Transverse colon (tissue), 4 donors: ENCODE results near the gene CCDC136. TPM values are rescaled to one million over a fixed set of nuclear protein-coding genes. Genes with fewer than 3 reads are reported as not detected.
A peak's percentile ranks its signal among the peaks of the same experiment; 100 is the strongest.

Experiments
- DNase-seq: peaks from one replicate; pipeline ENCODE4 v3.0.0-alpha.2; 2019
- H3K27ac ChIP-seq, 4 donors: fragments of 200-600 bp; sonication (generic); 2 replicates each; pipeline ENCODE4 v1.5.1; 2016 to 2018; ENCODE audit warnings: inconsistent platforms in 4 of 4
- H3K27me3 ChIP-seq: fragments of 200-600 bp; sonication (generic); 2 replicates; pipeline ENCODE4 v1.5.1; 2017; ENCODE audit warnings: inconsistent platforms
- H3K36me3 ChIP-seq, 4 donors: fragments of 200-600 bp; sonication (generic); 2 replicates each; pipeline ENCODE4 v1.5.1; 2017 to 2019; ENCODE audit warnings: inconsistent platforms in 4 of 4
- H3K4me1 ChIP-seq, 4 donors: fragments of 200-600 bp; sonication (generic); 2 replicates each; pipeline ENCODE4 v1.5.1; 2017 to 2020; ENCODE audit warnings: inconsistent platforms in 4 of 4
- H3K4me3 ChIP-seq, 4 donors: fragments of 200-600 bp; sonication (generic); 1 replicate in 1 of 4; 2 replicates in 3 of 4; pipeline versions ENCODE4 v1.5.1 to v1.6.1; 2017 to 2019; ENCODE audit warnings: inconsistent platforms in 4 of 4
- H3K9me3 ChIP-seq, 2 donors: fragments of 200-600 bp; sonication (generic); 2 replicates each; pipeline ENCODE4 v1.5.1; 2017 to 2019; ENCODE audit warnings: inconsistent platforms in 2 of 2
- EP300 ChIP-seq: sonication (generic); formaldehyde crosslinking; IDR thresholded peaks from one replicate; pipeline ENCODE4 v1.6.1; 2017; ENCODE audit warnings: antibody characterized with exemption, low read depth
- POLR2A ChIP-seq: fragments of 450-650 bp; IDR thresholded peaks from one replicate; pipeline ENCODE4 v1.6.1; 2016; ENCODE audit warnings: antibody characterized with exemption, mild to moderate bottlenecking, moderate library complexity
- POLR2AphosphoS5 ChIP-seq, 3 donors: sonication (generic); formaldehyde crosslinking; IDR thresholded peaks; one replicate each; pipeline ENCODE4 v1.6.1; 2016; ENCODE audit warnings: antibody characterized with exemption in 3 of 3
- WGBS, 2 donors: methylation state at CpG; one replicate each; pipeline ENCODE4 v1.1.5; 2018; ENCODE audit warnings: low coverage in 1 of 2; 5-methylcytosine and 5-hydroxymethylcytosine counted together
- in situ Hi-C, 4 donors: fragments of 200-750 bp; cut with MboI; loops; one replicate each; pipeline versions ENCODE4 v1.15.0 to v1.15.1; 2017; ENCODE audit warnings: low sequenced_read_pairs in 3 of 4, low pct_ligation_motif_present in 1 of 4, low pct_unique_long_range_greater_than_20kb in 1 of 4
- intact Hi-C: fragments of 100-400 bp; cut with DNase I; formaldehyde crosslinking; loops from one replicate; pipeline ENCODE4 v1.15.1; 2023; ENCODE audit warnings: low total_unique reads
- total RNA-seq, 4 donors: library from RNA; depleted of rRNA; stranded (reverse); fragments of >200 nt; gene quantifications; one replicate each; pipeline ENCODE4 v1.1.0, GENCODE V29; 2016
- TF ChIP-seq, protein P1 (sequence below), 5 experiments: fragments of 200-600 bp in 3 of 5; fragments of 450-650 bp in 2 of 5; sonication (generic) in 3 of 5; IDR thresholded peaks; 1 replicate in 2 of 5; 2 replicates in 3 of 5; pipeline ENCODE4 v1.5.1; 2016 to 2017; ENCODE audit warnings: antibody characterized with exemption in 5 of 5, inconsistent platforms in 3 of 5, mild to moderate bottlenecking in 2 of 5, moderate library complexity in 1 of 5

Gene CCDC136
- total RNA-seq, 4 donors from 2014 or later: 1.9 to 16.5 (median 8.3) TPM

- no peak for DNase-seq
- in situ Hi-C loops (no loop called here), intact Hi-C loops (no loop called here)
- 90 to 93% methylated on average over 13 to 38 of the region's 38 CpGs for WGBS, 2 donors
- H3K9me3 ChIP-seq: no peaks in the 10 kb centered on the region
- H3K27ac ChIP-seq: peak overlapping the region in 2 of 4 donors; percentile 23 to 63
- no peak overlapping the region for H3K4me3 ChIP-seq
- no peaks in the 10 kb centered on the region for H3K27me3 ChIP-seq
- no peaks in the 10 kb centered on the region for H3K36me3 ChIP-seq
- TF ChIP-seq POLR2A: no peak
- TF ChIP-seq POLR2AphosphoS5 (IDR thresholded peaks at IDR 0.05): peak in 1 of 3 donors; percentile 17
- H3K4me1 ChIP-seq: peaks cover 0 to 3% (median 0%) of the 10 kb centered on the region in 4 donors
Observed at GRCh38 chr7:128842674-128843641, 51.2 kb downstream of the CCDC136 start.

GRCh38 chr7:128843938-128844621 lies 52.3 kb downstream of the CCDC136 start:
- TF ChIP-seq EP300: no peak
- TF ChIP-seq, protein P1, sequence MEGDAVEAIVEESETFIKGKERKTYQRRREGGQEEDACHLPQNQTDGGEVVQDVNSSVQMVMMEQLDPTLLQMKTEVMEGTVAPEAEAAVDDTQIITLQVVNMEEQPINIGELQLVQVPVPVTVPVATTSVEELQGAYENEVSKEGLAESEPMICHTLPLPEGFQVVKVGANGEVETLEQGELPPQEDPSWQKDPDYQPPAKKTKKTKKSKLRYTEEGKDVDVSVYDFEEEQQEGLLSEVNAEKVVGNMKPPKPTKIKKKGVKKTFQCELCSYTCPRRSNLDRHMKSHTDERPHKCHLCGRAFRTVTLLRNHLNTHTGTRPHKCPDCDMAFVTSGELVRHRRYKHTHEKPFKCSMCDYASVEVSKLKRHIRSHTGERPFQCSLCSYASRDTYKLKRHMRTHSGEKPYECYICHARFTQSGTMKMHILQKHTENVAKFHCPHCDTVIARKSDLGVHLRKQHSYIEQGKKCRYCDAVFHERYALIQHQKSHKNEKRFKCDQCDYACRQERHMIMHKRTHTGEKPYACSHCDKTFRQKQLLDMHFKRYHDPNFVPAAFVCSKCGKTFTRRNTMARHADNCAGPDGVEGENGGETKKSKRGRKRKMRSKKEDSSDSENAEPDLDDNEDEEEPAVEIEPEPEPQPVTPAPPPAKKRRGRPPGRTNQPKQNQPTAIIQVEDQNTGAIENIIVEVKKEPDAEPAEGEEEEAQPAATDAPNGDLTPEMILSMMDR (IDR thresholded peaks at IDR 0.05): no peak
- no peak for TF ChIP-seq POLR2A
- TF ChIP-seq POLR2AphosphoS5 (IDR thresholded peaks at IDR 0.05): no peak
- Histone ChIP-seq H3K27me3 (no peaks in the 10 kb centered on the region), H3K4me3 (no peak overlapping the region), H3K27ac (no peak overlapping the region), H3K4me1 (peaks cover 0 to 3% (median 0%) of the 10 kb centered on the region in 4 donors), H3K36me3 (no peaks in the 10 kb centered on the region), H3K9me3 (no peaks in the 10 kb centered on the region)
- intact Hi-C loops (no loop called here), in situ Hi-C loops (no loop called here)
- WGBS, 2 donors: 84% methylated on average over 16 of the region's 17 CpGs; no CpG with 5 or more reads in 1 of the 2 donors
- no peak for DNase-seq

DNA sequence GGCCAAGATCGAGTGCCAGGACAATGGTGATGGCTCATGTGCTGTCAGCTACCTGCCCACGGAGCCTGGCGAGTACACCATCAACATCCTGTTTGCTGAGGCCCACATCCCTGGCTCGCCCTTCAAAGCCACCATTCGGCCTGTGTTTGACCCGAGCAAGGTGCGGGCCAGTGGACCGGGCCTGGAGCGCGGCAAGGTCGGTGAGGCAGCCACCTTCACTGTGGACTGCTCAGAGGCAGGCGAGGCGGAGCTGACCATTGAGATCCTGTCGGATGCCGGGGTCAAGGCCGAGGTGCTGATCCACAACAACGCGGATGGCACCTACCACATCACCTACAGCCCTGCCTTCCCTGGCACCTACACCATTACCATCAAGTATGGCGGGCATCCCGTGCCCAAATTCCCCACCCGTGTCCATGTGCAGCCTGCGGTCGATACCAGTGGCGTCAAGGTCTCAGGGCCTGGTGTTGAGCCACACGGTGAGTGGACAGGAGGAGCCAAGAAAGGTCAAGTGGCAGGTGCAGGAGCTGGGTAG lies 53.1 kb downstream of the CCDC136 start:
- WGBS, 2 donors: 86% methylated on average over 24 of the region's 25 CpGs; no CpG with 5 or more reads in 1 of the 2 donors
- H3K4me1 ChIP-seq: peaks cover 0 to 3% (median 0%) of the 10 kb centered on the region in 4 donors
- DNase-seq: no peak
- no peaks in the 10 kb centered on the region for H3K27me3 ChIP-seq
- no peaks in the 10 kb centered on the region for H3K36me3 ChIP-seq
- intact Hi-C loops: no loop called here
- in situ Hi-C loops: no loop called here
- no peak for TF ChIP-seq EP300
- peak in 1 of 3 donors; percentile 23 for TF ChIP-seq POLR2AphosphoS5 (IDR thresholded peaks at IDR 0.05)
- TF ChIP-seq POLR2A: no peak
- no peak overlapping the region for H3K27ac ChIP-seq
- no peaks in the 10 kb centered on the region for H3K9me3 ChIP-seq
- no peak overlapping the region for H3K4me3 ChIP-seq

- Histone ChIP-seq H3K9me3 (no peaks in the 10 kb centered on the region), H3K27me3 (no peaks in the 10 kb centered on the region), H3K36me3 (no peaks in the 10 kb centered on the region), H3K4me1 (peaks cover 0 to 3% (median 0%) of the 10 kb centered on the region in 4 donors), H3K4me3 (no peak overlapping the region), H3K27ac (no peak overlapping the region)
- in situ Hi-C loops (no loop called here), intact Hi-C loops (no loop called here)
- peak in 1 of 3 donors; percentile 3 for TF ChIP-seq POLR2AphosphoS5 (IDR thresholded peaks at IDR 0.05)
- no peak for TF ChIP-seq POLR2A
- WGBS, 2 donors: 58 to 77% methylated on average over 4 to 5 of the region's 5 CpGs
- no peak for DNase-seq
Observed at GRCh38 chr7:128845475-128845874, 53.7 kb downstream of the CCDC136 start.

DNA sequence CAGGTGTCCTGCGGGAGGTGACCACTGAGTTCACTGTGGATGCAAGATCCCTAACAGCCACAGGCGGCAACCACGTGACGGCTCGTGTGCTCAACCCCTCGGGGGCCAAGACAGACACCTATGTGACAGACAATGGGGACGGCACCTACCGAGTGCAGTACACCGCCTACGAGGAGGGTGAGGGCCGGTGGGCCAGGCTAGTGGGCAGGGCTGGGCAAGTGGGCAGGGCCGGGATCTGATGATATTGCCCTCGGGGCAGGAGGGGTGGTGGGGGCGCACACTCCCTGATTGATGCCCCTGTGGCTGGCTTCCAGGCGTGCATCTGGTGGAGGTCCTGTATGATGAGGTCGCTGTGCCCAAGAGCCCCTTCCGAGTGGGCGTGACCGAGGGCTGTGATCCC lies 54.2 kb downstream of the CCDC136 start:
- Histone ChIP-seq H3K27me3 (no peaks in the 10 kb centered on the region), H3K9me3 (no peaks in the 10 kb centered on the region), H3K27ac (no peak overlapping the region), H3K36me3 (no peaks in the 10 kb centered on the region), H3K4me3 (no peak overlapping the region), H3K4me1 (peaks cover 0 to 3% (median 0%) of the 10 kb centered on the region in 4 donors)
- in situ Hi-C loops: no loop called here
- 73% methylated on average over 19 of the region's 19 CpGs; no CpG with 5 or more reads in 1 of the 2 donors for whole genome bisulfite sequencing, 2 donors
- intact Hi-C loops: no loop called here
- DNase-seq: no peak
- TF ChIP-seq POLR2AphosphoS5 (IDR thresholded peaks at IDR 0.05): peak in 1 of 3 donors; percentile 15
- TF ChIP-seq, protein P1 (IDR thresholded peaks at IDR 0.05): no peak
